Measurements from ENCODE around the gene JAZF1. TPM values are rescaled to one million over a fixed set of nuclear protein-coding genes. Genes with fewer than 3 reads are reported as not detected.

JAZF1 gene
- total and polyA plus RNA-seq, 10 of the 15 experiments (the other 5 are each of a cell fraction or from before 2014, with no cell fraction given): 0.04 to 0.82 (median 0.15) TPM; not detected in 3

DNA sequence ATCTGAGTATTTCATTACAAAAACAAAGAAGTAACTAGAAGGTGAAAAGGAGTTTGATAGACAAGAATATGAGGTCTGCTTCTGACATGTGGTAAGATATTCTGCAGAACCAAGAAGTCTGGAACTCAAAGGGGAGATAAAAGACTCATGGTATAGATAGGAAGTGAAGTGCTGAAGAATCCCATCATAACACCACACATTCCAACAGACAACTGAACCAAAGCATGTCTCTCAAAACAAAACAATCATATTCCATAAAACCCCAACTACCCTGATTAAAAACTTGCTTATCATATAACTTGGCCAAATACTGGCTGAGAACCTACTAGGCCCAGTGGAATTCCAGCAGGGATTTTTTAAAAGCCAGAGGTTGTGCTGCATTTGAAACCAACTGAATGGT, 178.7 kb downstream of the JAZF1 start:
- no peak overlapping the region for H3K4me2 ChIP-seq (ENCODE audit: control insufficient read depth, insufficient read depth)
- in situ Hi-C loops (cut with MboI): no loop called here
- no peaks in the 10 kb centered on the region for H3K79me2 ChIP-seq (ENCODE audit: control insufficient read depth, insufficient read depth, low read length)
- H3K4me1 ChIP-seq (ENCODE audit: control insufficient read depth, insufficient read depth, low read length): no peaks in the 10 kb centered on the region
- no peaks in the 10 kb centered on the region for H3K36me3 ChIP-seq (ENCODE audit: control insufficient read depth in 2 of 2, insufficient read depth in 2 of 2, low read length in 1 of 2)
- no peak overlapping the region for H3K9ac ChIP-seq (ENCODE audit: control insufficient read depth, insufficient read depth, low read length)
- ChIA-PET POLR2A (no interaction called here), RAD21 (ENCODE audit: unreplicated experiment) (no interaction called here), SMC1A (ENCODE audit: uncharacterized antibody, unreplicated experiment) (no interaction called here), CTCF (no interaction called here)
- intact Hi-C loops (cut with micrococcal nuclease; ENCODE audit: unreplicated experiment): no loop called here
- H2AFZ ChIP-seq (ENCODE audit: control insufficient read depth, low read depth, low read length): no peak overlapping the region
- H3K4me3 ChIP-seq: no peak overlapping the region
- H3K27ac ChIP-seq (ENCODE audit: control insufficient read depth, insufficient read depth): no peak overlapping the region
- no peak for TF ChIP-seq TCF12 (IDR thresholded peaks at IDR 0.05; ENCODE audit: low read depth, low read length)
- TF ChIP-seq FOXM1 (IDR thresholded peaks at IDR 0.05; ENCODE audit: low read depth, low read length): no peak
- TF ChIP-seq, protein P1, sequence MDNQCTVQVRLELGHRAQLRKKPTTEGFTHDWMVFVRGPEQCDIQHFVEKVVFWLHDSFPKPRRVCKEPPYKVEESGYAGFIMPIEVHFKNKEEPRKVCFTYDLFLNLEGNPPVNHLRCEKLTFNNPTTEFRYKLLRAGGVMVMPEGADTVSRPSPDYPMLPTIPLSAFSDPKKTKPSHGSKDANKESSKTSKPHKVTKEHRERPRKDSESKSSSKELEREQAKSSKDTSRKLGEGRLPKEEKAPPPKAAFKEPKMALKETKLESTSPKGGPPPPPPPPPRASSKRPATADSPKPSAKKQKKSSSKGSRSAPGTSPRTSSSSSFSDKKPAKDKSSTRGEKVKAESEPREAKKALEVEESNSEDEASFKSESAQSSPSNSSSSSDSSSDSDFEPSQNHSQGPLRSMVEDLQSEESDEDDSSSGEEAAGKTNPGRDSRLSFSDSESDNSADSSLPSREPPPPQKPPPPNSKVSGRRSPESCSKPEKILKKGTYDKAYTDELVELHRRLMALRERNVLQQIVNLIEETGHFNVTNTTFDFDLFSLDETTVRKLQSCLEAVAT (IDR thresholded peaks at IDR 0.05): no peak
- no peak for TF ChIP-seq SP1 (IDR thresholded peaks at IDR 0.05; ENCODE audit: low read depth, low read length)
- TF ChIP-seq, protein P2, sequence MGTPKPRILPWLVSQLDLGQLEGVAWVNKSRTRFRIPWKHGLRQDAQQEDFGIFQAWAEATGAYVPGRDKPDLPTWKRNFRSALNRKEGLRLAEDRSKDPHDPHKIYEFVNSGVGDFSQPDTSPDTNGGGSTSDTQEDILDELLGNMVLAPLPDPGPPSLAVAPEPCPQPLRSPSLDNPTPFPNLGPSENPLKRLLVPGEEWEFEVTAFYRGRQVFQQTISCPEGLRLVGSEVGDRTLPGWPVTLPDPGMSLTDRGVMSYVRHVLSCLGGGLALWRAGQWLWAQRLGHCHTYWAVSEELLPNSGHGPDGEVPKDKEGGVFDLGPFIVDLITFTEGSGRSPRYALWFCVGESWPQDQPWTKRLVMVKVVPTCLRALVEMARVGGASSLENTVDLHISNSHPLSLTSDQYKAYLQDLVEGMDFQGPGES (IDR thresholded peaks at IDR 0.05): no peak
- no peak for ATAC-seq
- no TSS peak for BruUV-seq (replicated peaks)
- no peak for FAIRE-seq
- no peaks in the 10 kb centered on the region for H3K9me3 ChIP-seq (replicated peaks; ENCODE audit: control insufficient read depth, insufficient read depth, low read length)
- H4K20me1 ChIP-seq (ENCODE audit: control insufficient read depth, insufficient read depth): no peaks in the 10 kb centered on the region
- DNase-seq (ENCODE audit: low read depth, low spot score): no peak
- H3K27me3 ChIP-seq (replicated peaks in 1 of 2; ENCODE audit: control insufficient read depth in 2 of 2, insufficient read depth in 2 of 2, low read length in 1 of 2): peaks cover 0 to 3% of the 10 kb centered on the region in 2 experiments; a peak in 2 of 4 replicates

GRCh38 chr7:27999829-28000228, 180.8 kb downstream of the JAZF1 start:
- DNase-seq (ENCODE audit: low read depth, low spot score): no peak
- Histone ChIP-seq H3K4me3 (no peak overlapping the region), H3K27ac (ENCODE audit: control insufficient read depth, insufficient read depth) (no peak overlapping the region), H3K27me3 (replicated peaks in 1 of 2; ENCODE audit: control insufficient read depth in 2 of 2, insufficient read depth in 2 of 2, low read length in 1 of 2) (no peaks in the 10 kb centered on the region), H3K36me3 (ENCODE audit: control insufficient read depth in 2 of 2, insufficient read depth in 2 of 2, low read length in 1 of 2) (no peaks in the 10 kb centered on the region), H3K9ac (ENCODE audit: control insufficient read depth, insufficient read depth, low read length) (no peak overlapping the region), H3K79me2 (ENCODE audit: control insufficient read depth, insufficient read depth, low read length) (no peaks in the 10 kb centered on the region), H4K20me1 (ENCODE audit: control insufficient read depth, insufficient read depth) (no peaks in the 10 kb centered on the region), H3K4me1 (ENCODE audit: control insufficient read depth, insufficient read depth, low read length) (no peaks in the 10 kb centered on the region), H3K9me3 (replicated peaks; ENCODE audit: control insufficient read depth, insufficient read depth, low read length) (no peaks in the 10 kb centered on the region), H2AFZ (ENCODE audit: control insufficient read depth, low read depth, low read length) (no peak overlapping the region), H3K4me2 (ENCODE audit: control insufficient read depth, insufficient read depth) (no peak overlapping the region)
- ChIA-PET SMC1A (ENCODE audit: uncharacterized antibody, unreplicated experiment) (no interaction called here), POLR2A (no interaction called here), RAD21 (ENCODE audit: unreplicated experiment) (no interaction called here), CTCF (no interaction called here)
- FAIRE-seq: no peak
- no peak for TF ChIP-seq MAX (IDR thresholded peaks at IDR 0.05; ENCODE audit: low read depth, low read length)
- TF ChIP-seq PBX3 (IDR thresholded peaks at IDR 0.05; ENCODE audit: insufficient replicate concordance, low read depth, low read length): no peak
- TF ChIP-seq LARP7 (IDR thresholded peaks at IDR 0.05): no peak
- WGBS (ENCODE audit: insufficient coverage, insufficient replicate concordance, low lambda C conversion rate, missing lambda C conversion rate): 64% methylated on average over 3 of the region's 3 CpGs
- no TSS peak for BruUV-seq (replicated peaks)
- in situ Hi-C loops (cut with MboI): no loop called here
- ATAC-seq: no peak
- intact Hi-C loops (cut with micrococcal nuclease; ENCODE audit: unreplicated experiment): no loop called here
